AG09309 (cell line): Measurements from ENCODE around the gene MYADML2.

Experiments
- DNase-seq: peaks from one replicate; pipeline ENCODE4 v3.0.0-alpha.2; 2010; ENCODE audit warnings: low read depth
- H3K4me3 ChIP-seq: 2 replicates; pipeline ENCODE4 v1.5.1; 2011; ENCODE audit warnings: mild to moderate bottlenecking, low read depth, low read length, moderate library complexity; ENCODE audit not compliant: control insufficient read depth
- CTCF ChIP-seq: IDR thresholded peaks from 2 replicates; pipeline ENCODE4 v1.5.1; 2011; ENCODE audit warnings: mild to moderate bottlenecking, low read depth, low read length, inconsistent platforms; ENCODE audit not compliant: insufficient read depth, control insufficient read depth; ENCODE audit errors: missing control alignments

The MYADML2 gene

GRCh38 chr17:81902653-81903414, 44.2 kb downstream of the MYADML2 start:
- no peak for TF ChIP-seq CTCF
- no peak for DNase-seq
- H3K4me3 ChIP-seq = no peak overlapping the region

GRCh38 chr17:81902023-81902652, 44.9 kb downstream of the MYADML2 start, which contains the start of gene NPB:
NPB (plus strand) TSS chr17:81902238; CDS start chr17:81902278, 40 bp downstream.
- peak within 1 kb of the TSS; percentile 6; the same call in 1 of the 2 replicates for H3K4me3 ChIP-seq
- no peak for DNase-seq
- TF ChIP-seq CTCF = no peak

GRCh38 chr17:81901167-81902022, 45.6 kb downstream of the MYADML2 start:
- TF ChIP-seq CTCF = no peak
- peak overlapping the region; percentile 6; the same call in 1 of the 2 replicates for H3K4me3 ChIP-seq
- DNase-seq = no peak

GRCh38 chr17:81900181-81900820, 46.7 kb downstream of the MYADML2 start:
- no peak for DNase-seq

GRCh38 chr17:81899514-81900166, 47.4 kb downstream of the MYADML2 start:
- TF ChIP-seq CTCF = no peak
- no peak for DNase-seq
- no peak overlapping the region for H3K4me3 ChIP-seq

More at GRCh38 chr17:81900181-81900820, 46.7 kb downstream of the MYADML2 start:
- no peak overlapping the region for H3K4me3 ChIP-seq
- TF ChIP-seq CTCF = no peak
